NCI-H510A treated with DMSO at 0.1 percent for 48 hours (cell line): ENCODE measurements around the gene SLC6A8.

Experiments used
- DNase-seq: peaks from one replicate; lab custom pipeline; 2025; lab: John Stamatoyannopoulos, UW

SLC6A8 gene

GRCh38 chrX:153648358-153649177, 39.2 kb upstream of the SLC6A8 start:
- DNase-seq = no peak

DNA sequence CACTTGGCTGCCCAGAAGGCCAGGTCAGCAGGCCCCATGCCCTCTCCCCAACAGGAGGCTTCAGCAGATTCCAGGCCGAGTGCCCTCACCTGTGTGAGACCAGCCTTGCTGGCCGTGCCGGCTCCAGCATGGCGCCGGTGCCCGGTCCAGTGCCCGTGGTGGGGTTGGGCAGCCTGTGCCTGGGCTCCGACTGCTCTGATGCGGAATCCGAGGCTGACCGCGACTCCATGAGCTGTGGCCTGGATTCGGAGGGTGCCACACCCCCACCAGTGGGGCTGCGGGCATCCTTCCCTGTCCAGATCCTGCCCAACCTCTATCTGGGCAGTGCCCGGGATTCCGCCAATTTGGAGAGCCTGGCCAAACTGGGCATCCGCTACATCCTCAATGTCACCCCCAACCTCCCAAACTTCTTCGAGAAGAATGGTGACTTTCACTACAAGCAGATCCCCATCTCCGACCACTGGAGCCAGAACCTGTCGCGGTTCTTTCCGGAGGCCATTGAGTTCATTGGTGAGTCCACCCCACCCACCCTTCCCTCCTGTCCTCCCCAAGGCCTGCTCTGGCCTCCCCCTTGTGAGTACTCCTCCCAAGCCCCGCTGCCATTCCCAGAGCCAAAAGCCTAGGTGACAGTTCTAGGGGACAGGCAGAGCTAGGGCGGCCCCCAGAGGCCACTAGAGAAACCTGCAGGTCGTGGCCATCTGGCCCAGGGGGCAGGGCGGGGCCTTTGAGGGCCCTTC, 38.4 kb upstream of the SLC6A8 start:
- no peak for DNase-seq

GRCh38 chrX:153649915-153650782, 37.6 kb upstream of the SLC6A8 start:
- DNase-seq = no peak

DNA sequence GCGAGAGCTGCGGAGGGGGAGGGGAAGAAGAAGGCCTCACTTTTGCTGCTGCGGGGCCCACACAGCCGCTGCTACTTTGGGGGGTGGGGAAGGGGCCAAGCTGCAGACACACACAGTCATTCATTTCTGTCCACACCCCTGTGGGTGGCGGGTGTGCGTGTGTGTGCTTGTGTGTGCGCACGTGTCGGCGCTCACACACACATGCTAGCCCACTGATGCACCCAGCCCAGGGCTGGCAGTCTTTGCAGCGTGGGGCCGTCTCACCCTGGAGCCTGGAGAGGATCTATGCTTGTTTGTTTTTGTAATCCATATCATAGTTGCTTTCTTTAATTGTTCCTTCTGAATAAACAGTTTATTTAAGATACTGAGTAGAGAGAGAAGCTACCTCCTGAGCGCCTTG, 36.8 kb upstream of the SLC6A8 start:
- no peak for DNase-seq

- DNase-seq = no peak
Observed at GRCh38 chrX:153651540-153652079, 36.1 kb upstream of the SLC6A8 start.

DNA sequence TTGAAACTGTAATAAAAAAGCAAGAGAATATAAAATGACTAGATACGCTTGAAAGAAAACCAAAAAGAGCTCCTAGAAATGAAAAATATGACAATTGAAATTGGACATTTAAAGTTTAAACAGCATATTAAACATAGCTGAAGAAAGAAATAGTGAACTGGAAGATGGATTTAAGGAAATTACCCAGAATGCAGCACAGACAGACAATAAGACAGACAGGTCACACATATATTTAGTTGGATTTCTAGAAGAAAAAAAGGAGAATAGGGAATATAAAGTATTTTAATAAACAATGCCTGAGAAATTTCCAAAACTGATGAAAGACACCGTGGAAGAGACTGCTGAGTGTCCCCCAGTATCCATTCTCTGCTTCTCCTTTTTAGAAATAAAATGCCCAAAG, 34.2 kb upstream of the SLC6A8 start:
- no peak for DNase-seq

DNA sequence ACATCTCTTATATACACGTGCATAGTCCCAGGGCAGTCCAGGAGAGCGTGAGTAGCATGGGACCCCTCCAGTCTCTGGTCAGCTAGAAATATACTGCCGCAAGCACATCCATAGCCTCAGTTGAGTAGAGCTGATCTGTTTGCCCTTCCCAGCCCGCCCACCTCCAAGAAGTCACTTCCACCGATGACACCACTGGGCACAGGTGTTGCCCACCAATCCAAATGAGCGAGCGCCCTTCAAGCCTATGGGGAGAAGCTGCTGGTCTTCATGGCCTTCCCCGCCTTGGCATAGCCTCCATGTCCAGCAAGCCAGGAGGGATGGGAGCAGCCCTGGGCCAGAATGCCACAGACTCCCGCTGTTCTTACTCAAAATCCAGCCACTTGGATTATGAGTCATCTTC, 30.6 kb upstream of the SLC6A8 start:
- no peak for DNase-seq

GRCh38 chrX:153659268-153659667, 28.5 kb upstream of the SLC6A8 start:
- DNase-seq = no peak

DNA sequence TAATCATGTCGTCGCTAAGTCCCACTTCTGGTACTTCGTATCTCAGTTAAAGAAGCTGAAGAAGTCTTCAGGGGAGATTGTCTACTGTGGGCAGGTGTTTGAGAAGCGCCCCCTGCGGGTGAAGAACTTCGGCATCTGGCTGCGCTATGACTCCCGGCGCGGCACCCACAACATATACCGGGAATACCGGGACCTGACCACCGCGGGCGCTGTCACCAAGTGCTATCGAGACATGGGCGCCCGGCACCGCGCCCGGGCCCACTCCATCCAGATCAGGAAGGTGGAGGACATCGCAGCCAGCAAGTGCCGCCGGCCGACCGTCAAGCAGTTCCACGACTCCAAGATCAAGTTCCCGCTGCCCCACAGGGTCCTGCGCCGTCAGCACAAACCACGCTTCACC, 25.5 kb upstream of the SLC6A8 start:
- no peak for DNase-seq

DNA sequence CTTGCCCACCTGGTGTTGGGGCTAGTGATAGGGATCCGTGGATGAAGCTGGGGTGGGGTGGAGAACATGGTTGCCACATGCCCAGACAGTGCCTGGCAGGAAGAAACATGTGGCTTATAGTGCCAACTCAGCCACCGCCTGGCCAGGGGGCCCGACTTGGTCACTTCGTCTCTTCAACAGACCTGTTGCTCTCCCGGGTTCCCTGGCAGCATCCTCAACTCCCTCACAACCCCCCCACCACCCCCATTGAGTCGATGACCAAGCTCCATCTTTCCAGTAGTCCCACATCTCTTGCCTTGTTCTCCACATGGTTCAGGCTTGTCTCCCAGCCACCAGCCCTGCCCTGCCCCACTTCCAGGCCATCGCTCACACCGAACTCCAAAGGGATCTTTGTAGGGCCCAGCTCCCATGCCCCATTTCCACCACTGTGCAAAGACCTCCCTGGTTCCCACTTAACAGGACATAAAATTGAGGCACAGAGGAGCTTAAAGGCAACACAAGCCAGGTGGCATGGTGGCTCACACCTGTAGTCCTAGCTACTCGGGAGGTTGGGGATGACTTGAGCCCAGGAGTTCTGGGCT, 21.9 kb upstream of the SLC6A8 start:
- no peak for DNase-seq

DNA sequence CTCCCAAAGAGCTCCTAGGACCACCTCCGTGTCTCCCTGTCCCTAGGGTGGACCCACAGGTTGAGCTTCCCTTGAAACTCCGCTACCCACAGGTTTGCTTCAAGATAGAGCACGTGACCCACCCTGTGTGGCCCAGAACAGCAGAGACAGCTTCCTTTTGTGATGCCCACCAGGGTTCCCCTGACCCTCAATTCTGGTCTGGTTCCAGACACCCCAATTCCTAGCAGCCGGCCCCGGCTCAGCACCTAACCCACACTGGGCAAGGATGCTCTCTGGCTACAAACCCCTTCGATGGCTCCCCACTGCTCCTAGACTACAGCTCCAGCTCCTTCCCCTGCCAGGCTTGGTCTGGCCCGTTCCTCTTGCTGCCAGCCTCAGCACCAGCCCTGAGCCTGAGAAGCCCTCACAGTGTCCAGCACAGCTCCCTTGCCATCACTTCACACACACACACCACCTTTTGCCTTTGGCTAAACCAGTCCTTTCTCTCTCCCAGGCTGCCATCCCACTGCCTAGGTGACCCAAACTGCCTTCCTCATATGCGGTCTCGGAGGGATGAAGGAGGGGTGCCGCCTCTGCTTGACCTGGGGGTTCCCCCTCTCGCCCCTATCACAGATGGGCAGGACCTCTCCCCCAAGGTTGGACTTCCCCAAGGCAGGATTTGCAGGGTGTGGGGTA, 20.3 kb upstream of the SLC6A8 start:
- DNase-seq = no peak

- no peak for DNase-seq
Observed at GRCh38 chrX:153667956-153668396, 19.8 kb upstream of the SLC6A8 start.

DNA sequence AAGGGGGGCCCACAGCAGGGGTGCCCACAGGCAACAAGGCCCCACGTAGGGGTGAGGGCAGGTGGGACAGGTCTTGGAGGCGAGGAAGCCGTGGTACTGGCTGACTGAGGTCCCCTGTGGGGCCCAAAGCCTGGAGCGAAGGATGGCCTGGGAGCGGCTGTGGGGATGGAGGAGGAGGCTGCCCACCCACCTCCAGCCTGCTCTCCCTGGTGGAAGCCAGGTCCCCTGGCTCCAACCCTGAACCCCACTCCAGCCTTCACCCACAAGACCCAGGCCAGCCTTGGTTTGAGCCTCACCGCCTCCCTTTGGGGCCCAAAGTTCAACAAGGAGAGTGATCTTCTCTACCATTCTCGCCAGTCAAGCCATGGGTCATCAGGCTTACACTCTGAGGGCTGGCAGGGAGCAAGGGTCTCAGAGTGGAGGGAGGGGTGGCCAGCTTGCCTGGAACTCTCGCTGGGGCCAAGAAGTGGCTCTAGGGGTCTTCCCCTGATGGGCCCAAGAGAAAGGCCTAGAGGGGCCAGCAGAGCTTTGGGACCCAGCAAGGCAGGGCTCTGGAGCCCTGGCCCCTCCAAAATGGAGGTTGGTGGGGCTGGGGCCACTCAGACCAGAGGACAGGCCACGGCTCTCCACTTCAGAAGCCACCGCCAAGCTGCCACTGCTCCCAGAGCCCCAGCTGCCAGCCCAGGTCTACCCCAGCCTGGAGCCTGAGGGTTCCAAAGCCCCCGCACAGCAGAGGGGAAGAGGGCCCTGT, 19.1 kb upstream of the SLC6A8 start:
- DNase-seq = no peak

- no peak for DNase-seq
Observed at GRCh38 chrX:153669174-153669890, 18.4 kb upstream of the SLC6A8 start.

DNA sequence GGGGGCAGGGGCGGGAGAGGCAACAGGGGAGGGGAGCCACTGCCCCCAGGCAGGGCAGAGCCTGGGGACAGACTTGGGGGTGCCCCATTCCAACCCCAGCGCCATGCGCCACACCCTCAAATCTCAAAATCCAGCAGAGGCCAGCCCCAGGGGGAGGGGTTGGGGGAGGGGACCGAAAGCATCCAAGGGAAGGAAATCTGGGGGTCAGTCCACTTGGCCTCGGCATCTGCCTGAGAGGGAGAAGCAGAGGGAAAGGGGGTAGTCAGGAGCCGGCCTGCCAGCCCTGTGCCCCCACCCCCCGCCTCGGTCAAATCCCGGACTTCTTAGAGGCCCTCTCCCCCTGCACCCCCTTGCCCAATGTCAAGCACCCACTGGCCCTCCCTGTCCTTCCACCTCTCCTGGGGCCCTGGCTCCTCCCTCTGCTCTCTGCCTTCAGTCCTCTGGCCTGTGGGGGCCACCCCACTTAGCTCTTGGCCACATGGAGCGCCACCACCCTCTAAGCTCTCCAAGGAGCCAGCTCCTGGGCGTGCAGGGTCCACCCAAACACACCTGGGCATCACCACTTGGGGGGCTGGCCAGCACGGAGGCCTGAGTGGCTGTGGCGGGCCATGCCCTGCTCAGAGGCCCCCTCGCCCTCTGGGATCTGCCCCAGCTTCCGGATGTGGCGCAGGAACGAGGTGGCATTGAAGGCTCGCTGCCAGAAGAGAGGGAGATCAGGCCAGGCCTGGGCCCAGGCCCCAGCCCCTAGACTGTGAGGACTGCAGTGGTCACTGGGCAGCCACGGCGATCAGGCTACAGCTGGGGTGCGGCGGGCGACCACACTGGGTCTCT, 17.6 kb upstream of the SLC6A8 start:
- DNase-seq = no peak

DNA sequence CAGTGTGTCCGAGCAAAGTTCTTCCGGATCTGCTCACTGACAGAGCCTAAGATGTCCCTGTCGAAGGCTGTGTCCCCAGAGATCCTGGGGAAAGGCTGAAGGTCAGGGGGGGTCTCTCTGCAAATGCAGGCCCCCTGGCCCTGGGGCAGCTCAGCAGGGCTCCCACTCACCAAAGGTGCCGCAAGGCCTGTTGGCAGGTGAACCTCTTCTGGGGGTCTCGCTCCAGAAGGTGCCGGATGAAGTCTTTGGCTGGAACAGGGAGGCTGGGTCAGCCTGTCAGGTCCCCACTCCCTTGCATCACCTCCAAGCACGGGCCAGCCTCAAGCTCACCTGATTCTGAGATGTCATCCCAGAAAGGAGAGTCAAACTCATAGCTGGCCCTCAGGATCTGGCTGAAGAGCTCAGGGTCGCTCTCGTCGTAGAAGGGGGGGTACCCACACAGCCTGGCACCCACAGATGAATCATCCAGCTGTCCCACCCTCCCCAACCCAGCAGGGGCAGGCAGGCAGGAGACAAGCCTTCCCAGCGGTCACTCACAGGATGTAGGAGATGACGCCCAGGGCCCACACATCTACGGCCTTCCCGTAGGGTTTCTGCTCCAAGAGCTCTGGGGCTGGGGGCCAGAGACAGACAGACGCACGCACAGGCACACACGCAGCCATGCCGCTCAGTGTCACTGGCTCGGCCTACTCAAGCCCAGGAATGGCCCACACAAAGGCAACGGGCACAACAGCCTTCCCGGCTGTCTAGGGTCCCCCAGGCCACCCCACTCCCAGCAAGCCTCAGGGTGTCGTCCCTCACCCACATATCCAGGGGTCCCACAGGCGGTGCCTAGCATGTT, 16.8 kb upstream of the SLC6A8 start:
- DNase-seq = no peak

- no peak for DNase-seq
Observed at GRCh38 chrX:153671589-153672530, 15.9 kb upstream of the SLC6A8 start.
